B cell (primary cell): ENCODE measurements around the gene JPH3. TPM values are rescaled to one million over a fixed set of nuclear protein-coding genes. Genes with fewer than 3 reads are reported as not detected.

Experiments used
- ATAC-seq: fragments of 200-7000 bp; cut with Tn5 transposase; one replicate; pipeline ENCODE4 v1.10.0; 2021; ENCODE audit warnings: low read depth, mild to moderate bottlenecking, moderate number of reproducible peaks, moderate library complexity
- CTCF ChIA-PET: fragments of 350-600 bp; sonication (Branson Sonifier 250); formaldehyde crosslinking; loops from one replicate; lab custom pipeline; 2021; ENCODE audit warnings: antibody characterized with exemption, inconsistent platforms; lab: Charles Lee
- POLR2A ChIA-PET: fragments of 350-600 bp; sonication (Branson Sonifier 250); formaldehyde crosslinking; loops from one replicate; lab custom pipeline; 2021; ENCODE audit warnings: antibody characterized with exemption; lab: Charles Lee
- DNase-seq: peaks from one replicate; pipeline ENCODE4 v3.0.0; 2013
- H2AFZ ChIP-seq: 2 replicates; pipeline ENCODE4 v1.6.1; 2012; ENCODE audit warnings: mild to moderate bottlenecking, low read depth, low read length; ENCODE audit not compliant: insufficient read depth, poor library complexity, severe bottlenecking
- H3K27ac ChIP-seq, 2 donors: 1 replicate in 1 of 2; 2 replicates in 1 of 2; pipeline ENCODE4 v1.5.1; 2012 to 2013; ENCODE audit warnings: low read length in 2 of 2, mild to moderate bottlenecking in 2 of 2, moderate library complexity in 1 of 2
- H3K27me3 ChIP-seq, 4 experiments: fragments of 200-600 bp in 1 of 4; sonication (generic) in 1 of 4; replicated peaks in 1 of 4; 1 replicate in 2 of 4; 2 replicates in 2 of 4; pipeline versions ENCODE4 v1.6.1 to v1.7.0; 2013 to 2016; ENCODE audit warnings: low read length in 3 of 4, mild to moderate bottlenecking in 2 of 4, mixed read lengths in 1 of 4, moderate library complexity in 1 of 4; ENCODE audit not compliant: insufficient read depth in 4 of 4, control insufficient read depth in 3 of 4; ENCODE audit errors: control extremely low read depth in 1 of 4
- H3K36me3 ChIP-seq, 2 experiments: replicated peaks in 1 of 2; 1 replicate in 1 of 2; 2 replicates in 1 of 2; pipeline versions ENCODE4 v1.6.1 to v1.7.1; 2013; ENCODE audit warnings: low read length in 1 of 2; ENCODE audit not compliant: insufficient read depth in 2 of 2, control insufficient read depth in 1 of 2; ENCODE audit errors: control extremely low read depth in 1 of 2, extremely low read depth in 1 of 2
- H3K4me1 ChIP-seq, 2 donors: fragments of 200-600 bp in 1 of 2; sonication (generic) in 1 of 2; 1 replicate in 1 of 2; 2 replicates in 1 of 2; pipeline versions ENCODE4 v1.5.1 to v1.6.1; 2013 to 2017; ENCODE audit warnings: low read length in 2 of 2; ENCODE audit not compliant: control insufficient read depth in 2 of 2, insufficient read depth in 2 of 2
- H3K4me2 ChIP-seq: replicated peaks from 2 replicates; pipeline ENCODE3; 2012; ENCODE audit warnings: mild to moderate bottlenecking, low read depth, low read length; ENCODE audit not compliant: poor library complexity, severe bottlenecking
- H3K4me3 ChIP-seq, 5 experiments: fragments of 200-600 bp in 1 of 5; sonication (generic) in 1 of 5; 1 replicate in 3 of 5; 2 replicates in 2 of 5; pipeline versions ENCODE4 v1.5.1 to v1.7.0; 2011 to 2016; ENCODE audit warnings: low read length in 4 of 5, mild to moderate bottlenecking in 4 of 5, low read depth in 2 of 5, control low read depth in 1 of 5, moderate library complexity in 1 of 5; ENCODE audit not compliant: insufficient read depth in 1 of 5; ENCODE audit errors: control extremely low read depth in 1 of 5, extremely low read depth in 1 of 5
- H3K79me2 ChIP-seq: fragments of 200-600 bp; sonication (generic); one replicate; pipeline ENCODE4 v1.6.0; 2016; ENCODE audit warnings: low read length; ENCODE audit not compliant: control insufficient read depth, insufficient read depth
- H3K9ac ChIP-seq: fragments of 200-600 bp; sonication (generic); 2 replicates; pipeline ENCODE4 v1.6.1; 2017; ENCODE audit warnings: mild to moderate bottlenecking, low read length, moderate library complexity
- H3K9me3 ChIP-seq, 3 donors: one replicate each; pipeline versions ENCODE4 v1.6.1 to v1.7.1; 2013; ENCODE audit warnings: low read length in 2 of 3; ENCODE audit not compliant: control insufficient read depth in 2 of 3, insufficient read depth in 1 of 3; ENCODE audit errors: control extremely low read depth in 1 of 3
- H4K20me1 ChIP-seq: 2 replicates; pipeline ENCODE4 v1.6.0; 2012; ENCODE audit warnings: mild to moderate bottlenecking, low read length; ENCODE audit not compliant: insufficient read depth, control insufficient read depth, poor library complexity, severe bottlenecking
- H3K27ac Mint-ChIP-seq: one replicate; pipeline ENCODE4 v1.8.0; 2021; ENCODE audit warnings: mixed read lengths
- H3K27me3 Mint-ChIP-seq: one replicate; pipeline ENCODE4 v1.8.0; 2021; ENCODE audit warnings: mixed read lengths
- H3K4me1 Mint-ChIP-seq: one replicate; pipeline ENCODE4 v1.8.0; 2021; ENCODE audit warnings: mixed read lengths
- H3K4me3 Mint-ChIP-seq: one replicate; pipeline ENCODE4 v1.8.0; 2021; ENCODE audit warnings: mixed read lengths
- H3K9me3 Mint-ChIP-seq: one replicate; pipeline ENCODE4 v1.8.0; 2022; ENCODE audit warnings: mixed read lengths; ENCODE audit not compliant: insufficient read depth
- CTCF ChIP-seq: fragments of 200-600 bp; IDR thresholded peaks from one replicate; pipeline ENCODE4 v1.8.0; 2022; ENCODE audit warnings: antibody characterized with exemption, mild to moderate bottlenecking
- EZH2 ChIP-seq: IDR thresholded peaks from 2 replicates; pipeline ENCODE4 v1.6.1; 2012; ENCODE audit warnings: borderline replicate concordance, low read depth, mild to moderate bottlenecking, moderate library complexity, low read length; ENCODE audit not compliant: insufficient read depth, poor library complexity, severe bottlenecking
- WGBS: methylation state at CpG from one replicate; pipeline ENCODE4 v1.1.5; 2013; ENCODE audit warnings: missing lambda C conversion rate; ENCODE audit not compliant: insufficient coverage; 5-methylcytosine and 5-hydroxymethylcytosine counted together
- intact Hi-C: fragments of 100-400 bp; cut with micrococcal nuclease; formaldehyde crosslinking; loops from one replicate; pipeline ENCODE4 v1.10.0; 2022
- polyA plus RNA-seq: library from polyadenylated mRNA; depleted of rRNA; stranded (reverse); fragments of >200 nt; gene quantifications from 2 replicates; pipeline ENCODE4 v1.2.3, GENCODE V29; 2012
- total RNA-seq, 2 donors: library from RNA; stranded (reverse); fragments of 120-200 nt in 1 of 2; gene quantifications; 1 replicate in 1 of 2; 2 replicates in 1 of 2; pipeline versions ENCODE4 v1.2.3 to v1.2.4, GENCODE V29; 2013 to 2022

The JPH3 gene
- total and polyA plus RNA-seq, 2 donors (not counting 1 experiment from before 2014, with no cell fraction given), result not detected

GRCh38 chr16:87644186-87644585, 41.9 kb downstream of the JPH3 start:
- no peak overlapping the region for H3K27ac ChIP-seq
- peaks cover 0 to 6% (median 0%) of the 10 kb centered on the region in 4 experiments for H3K27me3 ChIP-seq
- H2AFZ ChIP-seq, result no peak overlapping the region
- no peaks in the 10 kb centered on the region for H3K4me1 Mint-ChIP-seq
- no peaks in the 10 kb centered on the region for H4K20me1 ChIP-seq
- no peak overlapping the region for H3K4me3 ChIP-seq
- no peaks in the 10 kb centered on the region for H3K4me1 ChIP-seq
- no peak overlapping the region for H3K9ac ChIP-seq
- ATAC-seq, result no peak
- no peaks in the 10 kb centered on the region for H3K79me2 ChIP-seq
- H3K4me2 ChIP-seq, result no peak overlapping the region
- no peak overlapping the region for H3K4me3 Mint-ChIP-seq
- no peak for DNase-seq
- no peak for TF ChIP-seq CTCF
- no peak for TF ChIP-seq EZH2
- ChIA-PET CTCF (no interaction called here), POLR2A (no interaction called here)
- WGBS, result 94% methylated on average over 35 of the region's 35 CpGs
- H3K36me3 ChIP-seq, result no peaks in the 10 kb centered on the region
- H3K9me3 Mint-ChIP-seq, result no peaks in the 10 kb centered on the region
- no peak overlapping the region for H3K27ac Mint-ChIP-seq
- intact Hi-C loops, result no loop called here
- H3K27me3 Mint-ChIP-seq, result peaks cover 5% of the 10 kb centered on the region
- peaks cover 0 to 7% (median 0%) of the 10 kb centered on the region in 3 donors for H3K9me3 ChIP-seq

- Histone ChIP-seq H3K4me2 (no peak overlapping the region), H3K4me3 (no peak overlapping the region), H3K9ac (no peak overlapping the region), H3K79me2 (no peaks in the 10 kb centered on the region), H3K27ac (no peak overlapping the region), H4K20me1 (no peaks in the 10 kb centered on the region), H3K27me3 (peaks cover 0 to 6% (median 0%) of the 10 kb centered on the region in 4 experiments), H3K36me3 (no peaks in the 10 kb centered on the region), H2AFZ (no peak overlapping the region), H3K4me1 (no peaks in the 10 kb centered on the region), H3K9me3 (peaks cover 0 to 7% (median 0%) of the 10 kb centered on the region in 3 donors)
- no peak for DNase-seq
- CTCF ChIA-PET, result interaction anchor here (2.6 kb wide), 1 partner anchor 8 kb away, joined by 13 read pairs; no protein-coding TSS in a partner anchor
- Mint-ChIP-seq H3K9me3 (no peaks in the 10 kb centered on the region), H3K4me3 (no peak overlapping the region), H3K27ac (no peak overlapping the region), H3K27me3 (peaks cover 5% of the 10 kb centered on the region), H3K4me1 (no peaks in the 10 kb centered on the region)
- intact Hi-C loops, result no loop called here
- TF ChIP-seq CTCF (no peak), EZH2 (no peak)
- 96% methylated on average over 44 of the region's 44 CpGs for WGBS
- no peak for ATAC-seq
- POLR2A ChIA-PET, result no interaction called here
Measured at GRCh38 chr16:87644596-87644995, 42.3 kb downstream of the JPH3 start.
